H9 (cell line): Measurements from ENCODE around the gene SCCPDH. TPM values are rescaled to one million over a fixed set of nuclear protein-coding genes. Genes with fewer than 3 reads are reported as not detected.

Experiments used
- DNase-seq: peaks from one replicate; pipeline ENCODE4 v3.0.0-alpha.2; 2017
- H2AFZ ChIP-seq: one replicate; pipeline ENCODE4 v1.6.1; 2013; ENCODE audit warnings: mild to moderate bottlenecking, low read length, control low read depth, moderate library complexity
- H2AK5ac ChIP-seq: 2 replicates; pipeline ENCODE4 v1.6.1; 2013; ENCODE audit warnings: low read length, control low read depth, mixed read lengths; ENCODE audit not compliant: insufficient read length
- H2BK120ac ChIP-seq: one replicate; pipeline ENCODE4 v1.6.1; 2013; ENCODE audit warnings: low read depth, mild to moderate bottlenecking, low read length, control low read depth, inconsistent platforms; ENCODE audit not compliant: poor library complexity, severe bottlenecking
- H2BK12ac ChIP-seq: 2 replicates; pipeline ENCODE4 v1.6.1; 2013; ENCODE audit warnings: low read length, control low read depth, mixed read lengths, low read depth; ENCODE audit not compliant: insufficient read length
- H2BK15ac ChIP-seq: 2 replicates; pipeline ENCODE4 v1.6.1; 2013; ENCODE audit warnings: low read depth, low read length, control low read depth
- H2BK20ac ChIP-seq: one replicate; pipeline ENCODE4 v1.6.1; 2013; ENCODE audit warnings: low read depth, mild to moderate bottlenecking, low read length, control low read depth, inconsistent platforms; ENCODE audit not compliant: poor library complexity, severe bottlenecking
- H2BK5ac ChIP-seq: 2 replicates; pipeline ENCODE4 v1.6.1; 2013; ENCODE audit warnings: low read length, control low read depth, mixed read lengths; ENCODE audit not compliant: insufficient read length
- H3K14ac ChIP-seq: 2 replicates; pipeline ENCODE4 v1.6.1; 2013; ENCODE audit warnings: low read length, control low read depth; ENCODE audit not compliant: insufficient read depth
- H3K18ac ChIP-seq: 2 replicates; pipeline ENCODE4 v1.6.1; 2013; ENCODE audit warnings: low read depth, mild to moderate bottlenecking, mixed read lengths, low read length, control low read depth; ENCODE audit not compliant: insufficient read length
- H3K23ac ChIP-seq: 2 replicates; pipeline ENCODE4 v1.6.1; 2013; ENCODE audit warnings: low read length, control low read depth, mixed read lengths, low read depth; ENCODE audit not compliant: insufficient read length
- H3K23me2 ChIP-seq: 2 replicates; pipeline ENCODE4 v1.6.1; 2013; ENCODE audit warnings: low read depth, mild to moderate bottlenecking, mixed read lengths, low read length, control low read depth; ENCODE audit not compliant: insufficient read length, poor library complexity, severe bottlenecking
- H3K27ac ChIP-seq: 2 replicates; pipeline ENCODE4 v1.5.1; 2013; ENCODE audit warnings: low read length, control low read depth, mixed read lengths, low read depth; ENCODE audit not compliant: insufficient read length
- H3K27me3 ChIP-seq: 2 replicates; pipeline ENCODE4 v1.6.1; 2013; ENCODE audit warnings: low read length, control low read depth, inconsistent platforms; ENCODE audit not compliant: insufficient read depth
- H3K4ac ChIP-seq: 2 replicates; pipeline ENCODE4 v1.6.1; 2013; ENCODE audit warnings: low read depth, mild to moderate bottlenecking, control low read depth, inconsistent platforms, low read length, moderate library complexity
- H3K4me1 ChIP-seq: 2 replicates; pipeline ENCODE4 v1.6.1; 2013; ENCODE audit warnings: low read length, control low read depth, inconsistent platforms; ENCODE audit not compliant: insufficient read depth
- H3K4me2 ChIP-seq: 2 replicates; pipeline ENCODE4 v1.6.1; 2013; ENCODE audit warnings: low read length, control low read depth, mixed read lengths; ENCODE audit not compliant: insufficient read length, insufficient read depth
- H3K56ac ChIP-seq: 2 replicates; pipeline ENCODE4 v1.6.1; 2013; ENCODE audit warnings: low read depth, mild to moderate bottlenecking, mixed read lengths, low read length, control low read depth; ENCODE audit not compliant: insufficient read length
- H3K79me1 ChIP-seq: 2 replicates; pipeline ENCODE4 v1.6.1; 2013; ENCODE audit warnings: low read depth, mild to moderate bottlenecking, moderate library complexity, low read length, control low read depth, inconsistent platforms; ENCODE audit not compliant: insufficient read depth, poor library complexity, severe bottlenecking
- H3K79me2 ChIP-seq: 2 replicates; pipeline ENCODE4 v1.6.1; 2013; ENCODE audit warnings: low read length, control low read depth, inconsistent platforms; ENCODE audit not compliant: insufficient read depth
- H3K9ac ChIP-seq: 2 replicates; pipeline ENCODE4 v1.6.1; 2013; ENCODE audit warnings: low read length, control low read depth, mixed read lengths; ENCODE audit not compliant: insufficient read length; ENCODE audit errors: extremely low read depth
- H3K9me3 ChIP-seq: one replicate; pipeline ENCODE4 v1.6.1; 2013; ENCODE audit warnings: low read depth, low read length, inconsistent platforms; ENCODE audit not compliant: control insufficient read depth
- H3T11ph ChIP-seq: one replicate; pipeline ENCODE4 v1.6.1; 2013; ENCODE audit warnings: mild to moderate bottlenecking, low read length, control low read depth, inconsistent platforms
- H4K20me1 ChIP-seq: one replicate; pipeline ENCODE4 v1.6.1; 2013; ENCODE audit not compliant: control insufficient read depth, insufficient read length, insufficient read depth
- H4K5ac ChIP-seq: 2 replicates; pipeline ENCODE4 v1.6.1; 2013; ENCODE audit warnings: low read depth, mild to moderate bottlenecking, mixed read lengths, low read length, control low read depth; ENCODE audit not compliant: insufficient read length
- H4K8ac ChIP-seq: replicated peaks from 2 replicates; pipeline ENCODE4 v1.6.1; 2013; ENCODE audit warnings: low read length, control low read depth, mixed read lengths, low read depth; ENCODE audit not compliant: insufficient read length
- H4K91ac ChIP-seq: 2 replicates; pipeline ENCODE4 v1.6.1; 2013; ENCODE audit warnings: low read depth, mild to moderate bottlenecking, moderate library complexity, mixed read lengths, low read length, control low read depth; ENCODE audit not compliant: insufficient read length
- H3K27ac Mint-ChIP-seq, 3 experiments: 2 replicates in 2 of 3; 3 replicates in 1 of 3; pipeline ENCODE4 v1.8.0; 2020 to 2021; ENCODE audit warnings: mixed read lengths in 3 of 3, mild to moderate bottlenecking in 1 of 3, moderate library complexity in 1 of 3
- H3K27me3 Mint-ChIP-seq: 2 replicates; pipeline ENCODE4 v1.8.0; 2021; ENCODE audit warnings: low read depth, mild to moderate bottlenecking, moderate library complexity, mixed read lengths
- H3K36me3 Mint-ChIP-seq, 3 experiments: 2 replicates in 2 of 3; 3 replicates in 1 of 3; pipeline ENCODE4 v1.8.0; 2020 to 2021; ENCODE audit warnings: low read depth in 3 of 3, mixed read lengths in 3 of 3; ENCODE audit not compliant: insufficient read depth in 1 of 3
- H3K4me1 Mint-ChIP-seq, 2 experiments: 2 replicates each; pipeline ENCODE4 v1.8.0; 2020; ENCODE audit warnings: mixed read lengths in 2 of 2
- H3K4me3 Mint-ChIP-seq, 2 experiments: 2 replicates in 1 of 2; 3 replicates in 1 of 2; pipeline ENCODE4 v1.8.0; 2020 to 2021; ENCODE audit warnings: mild to moderate bottlenecking in 2 of 2, mixed read lengths in 2 of 2, moderate library complexity in 1 of 2
- H3K9me3 Mint-ChIP-seq, 2 experiments: 2 replicates in 1 of 2; 3 replicates in 1 of 2; pipeline ENCODE4 v1.8.0; 2020; ENCODE audit warnings: mild to moderate bottlenecking in 2 of 2, mixed read lengths in 2 of 2, moderate library complexity in 1 of 2
- WGBS: extraction: QIAGEN DNeasy Blood & Tissue Kit; methylation state at CpG from one replicate; pipeline ENCODE4 v1.1.7; 2013; ENCODE audit warnings: missing lambda C conversion rate, low lambda C conversion rate, mixed read lengths; ENCODE audit not compliant: insufficient read length; ENCODE audit errors: extremely low coverage; 5-methylcytosine and 5-hydroxymethylcytosine counted together
- total RNA-seq: library from RNA; stranded (reverse); gene quantifications from 2 replicates; pipeline ENCODE4 v1.2.1, GENCODE V29; 2021
- TF ChIP-seq, protein P1 (sequence below): fragments of 200-600 bp; sonication (generic); conservative IDR thresholded peaks from 3 replicates; pipeline ENCODE4 v1.8.0; 2021; ENCODE audit warnings: antibody characterized with exemption, mild to moderate bottlenecking

The SCCPDH gene
- total RNA-seq, 1 experiment from 2014 or later: 20.7 TPM

DNA sequence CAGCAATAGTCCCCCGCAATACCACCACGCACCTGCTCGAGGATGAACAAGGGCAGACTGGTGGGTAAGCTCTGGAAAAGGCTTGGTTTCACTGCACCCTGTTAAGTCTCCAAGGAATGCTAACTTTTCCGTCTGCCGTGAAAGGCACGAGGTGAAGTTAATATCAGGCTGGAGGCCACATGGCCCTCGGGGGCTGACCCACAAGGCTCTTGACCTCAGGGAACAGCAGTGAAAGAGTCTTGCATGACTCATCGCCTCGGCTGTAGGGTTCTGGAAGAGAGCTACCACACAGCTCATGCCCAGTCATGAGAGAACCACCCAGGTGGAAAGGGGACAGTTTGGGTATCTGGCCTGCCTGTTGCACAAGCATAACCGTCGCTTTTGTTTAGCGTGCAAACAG, 24.7 kb downstream of the SCCPDH start:
- H3K4me1 Mint-ChIP-seq: 0 out of 4 replicates have a peak, but pooled peaks cover 0 to 3% of the 10 kb centered on the region in 2 experiments
- Histone ChIP-seq H4K91ac (no peak overlapping the region), H2AFZ (no peak overlapping the region), H3K27me3 (no peaks in the 10 kb centered on the region), H3T11ph (no peak overlapping the region), H3K14ac (no peak overlapping the region), H3K4me1 (no peaks in the 10 kb centered on the region), H4K8ac (no peak overlapping the region), H3K9me3 (no peaks in the 10 kb centered on the region), H2BK5ac (no peak overlapping the region), H2AK5ac (no peak overlapping the region), H2BK15ac (no peak overlapping the region), H3K4ac (no peak overlapping the region), H3K4me2 (peak overlapping the region; percentile 12), H3K23ac (no peak overlapping the region), H3K56ac (no peak overlapping the region), H4K5ac (no peak overlapping the region), H3K9ac (no peak overlapping the region), H3K27ac (no peak overlapping the region), H2BK120ac (no peak overlapping the region), H2BK12ac (no peak overlapping the region), H2BK20ac (no peak overlapping the region), H3K79me2 (no peaks in the 10 kb centered on the region), H3K79me1 (no peaks in the 10 kb centered on the region), H3K23me2 (no peaks in the 10 kb centered on the region), H3K18ac (no peak overlapping the region), H4K20me1 (no peaks in the 10 kb centered on the region)
- no peaks in the 10 kb centered on the region; a peak in 1 of 7 replicates for H3K36me3 Mint-ChIP-seq
- DNase-seq: no peak
- TF ChIP-seq, protein P1, sequence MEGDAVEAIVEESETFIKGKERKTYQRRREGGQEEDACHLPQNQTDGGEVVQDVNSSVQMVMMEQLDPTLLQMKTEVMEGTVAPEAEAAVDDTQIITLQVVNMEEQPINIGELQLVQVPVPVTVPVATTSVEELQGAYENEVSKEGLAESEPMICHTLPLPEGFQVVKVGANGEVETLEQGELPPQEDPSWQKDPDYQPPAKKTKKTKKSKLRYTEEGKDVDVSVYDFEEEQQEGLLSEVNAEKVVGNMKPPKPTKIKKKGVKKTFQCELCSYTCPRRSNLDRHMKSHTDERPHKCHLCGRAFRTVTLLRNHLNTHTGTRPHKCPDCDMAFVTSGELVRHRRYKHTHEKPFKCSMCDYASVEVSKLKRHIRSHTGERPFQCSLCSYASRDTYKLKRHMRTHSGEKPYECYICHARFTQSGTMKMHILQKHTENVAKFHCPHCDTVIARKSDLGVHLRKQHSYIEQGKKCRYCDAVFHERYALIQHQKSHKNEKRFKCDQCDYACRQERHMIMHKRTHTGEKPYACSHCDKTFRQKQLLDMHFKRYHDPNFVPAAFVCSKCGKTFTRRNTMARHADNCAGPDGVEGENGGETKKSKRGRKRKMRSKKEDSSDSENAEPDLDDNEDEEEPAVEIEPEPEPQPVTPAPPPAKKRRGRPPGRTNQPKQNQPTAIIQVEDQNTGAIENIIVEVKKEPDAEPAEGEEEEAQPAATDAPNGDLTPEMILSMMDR: no peak
- no CpG with 5 or more reads among the region's 12 CpGs for WGBS
- H3K4me3 Mint-ChIP-seq: no peak overlapping the region
- H3K27ac Mint-ChIP-seq: no peak overlapping the region
- H3K27me3 Mint-ChIP-seq: no peaks in the 10 kb centered on the region
- H3K9me3 Mint-ChIP-seq: no peaks in the 10 kb centered on the region
